Lower lobe of right lung (tissue), 2 donors: ENCODE data around the gene HSD3B7. TPM values are rescaled to one million over a fixed set of nuclear protein-coding genes. Genes with fewer than 3 reads are reported as not detected.

ENCODE experiments used
- ATAC-seq, 2 donors: fragments of 200-7000 bp; cut with Tn5 transposase; one replicate each; pipeline ENCODE4 v1.9.1; 2020 to 2022; ENCODE audit warnings: mild to moderate bottlenecking in 2 of 2, moderate library complexity in 2 of 2
- DNase-seq: peaks from one replicate; pipeline ENCODE4 v3.0.0-alpha.2; 2020
- H3K27ac ChIP-seq: fragments of 200-600 bp; one replicate; pipeline ENCODE4 v1.8.0; 2022
- H3K27me3 ChIP-seq: fragments of 200-600 bp; one replicate; pipeline ENCODE4 v1.8.0; 2022; ENCODE audit warnings: low read depth
- H3K36me3 ChIP-seq: fragments of 200-600 bp; one replicate; pipeline ENCODE4 v1.8.0; 2022; ENCODE audit warnings: mild to moderate bottlenecking
- H3K4me1 ChIP-seq: fragments of 200-600 bp; one replicate; pipeline ENCODE4 v1.8.0; 2022
- H3K4me3 ChIP-seq: fragments of 200-600 bp; one replicate; pipeline ENCODE4 v1.8.0; 2022; ENCODE audit warnings: mild to moderate bottlenecking
- H3K9me3 ChIP-seq: fragments of 200-600 bp; one replicate; pipeline ENCODE4 v1.8.0; 2022
- CTCF ChIP-seq: fragments of 200-600 bp; IDR thresholded peaks from one replicate; pipeline ENCODE4 v1.8.0; 2022; ENCODE audit warnings: antibody characterized with exemption, mild to moderate bottlenecking
- intact Hi-C: fragments of 100-400 bp; cut with DNase I; formaldehyde crosslinking; loops from one replicate; pipeline ENCODE4 v1.11.0; 2022
- total RNA-seq: library from RNA; stranded (reverse); fragmentation: NEBNext Ultra II Directional; extraction: Animal tissue kit (Norgen Biotek cat#: 25700); gene quantifications from one replicate; pipeline ENCODE4 v1.2.1, GENCODE V29; 2021
- donor health status: DM: no; HTN: yes; CAD: no; lungs with severe emphysema.

Gene HSD3B7
- total RNA-seq, 1 donor from 2014 or later: 23.6 TPM

GRCh38 chr16:30944352-30944751 lies 40.7 kb upstream of the HSD3B7 start:
- H3K36me3 ChIP-seq: peaks cover 26% of the 10 kb centered on the region
- no peak for ATAC-seq

GRCh38 chr16:30946671-30947540 lies 38.1 kb upstream of the HSD3B7 start:
- Histone ChIP-seq H3K36me3 (peaks cover 26% of the 10 kb centered on the region), H3K9me3 (no peaks in the 10 kb centered on the region), H3K4me3 (no peak overlapping the region), H3K4me1 (peaks cover 36% of the 10 kb centered on the region), H3K27ac (no peak overlapping the region), H3K27me3 (no peaks in the 10 kb centered on the region)
- no peak for TF ChIP-seq CTCF
- DNase-seq (no peak), ATAC-seq (no peak)
- intact Hi-C loops: no loop called here

More at GRCh38 chr16:30944352-30944751, 40.7 kb upstream of the HSD3B7 start:
- no peak for DNase-seq
- Histone ChIP-seq H3K27me3 (no peaks in the 10 kb centered on the region), H3K9me3 (no peaks in the 10 kb centered on the region), H3K27ac (no peak overlapping the region), H3K4me3 (no peak overlapping the region), H3K4me1 (peaks cover 18% of the 10 kb centered on the region)
- intact Hi-C loops: no loop called here
- no peak for TF ChIP-seq CTCF

GRCh38 chr16:30947541-30947858 lies 37.5 kb upstream of the HSD3B7 start:
- Histone ChIP-seq H3K36me3 (peaks cover 21% of the 10 kb centered on the region), H3K4me3 (no peak overlapping the region), H3K9me3 (no peaks in the 10 kb centered on the region), H3K27ac (peak overlapping the region; percentile 94), H3K27me3 (no peaks in the 10 kb centered on the region), H3K4me1 (peaks cover 32% of the 10 kb centered on the region)
- intact Hi-C loops: no loop called here
- TF ChIP-seq CTCF: no peak
- DNase-seq (no peak), ATAC-seq (no peak)

- TF ChIP-seq CTCF: peak; percentile 20
- Histone ChIP-seq H3K27me3 (no peaks in the 10 kb centered on the region), H3K4me3 (peak overlapping the region; percentile 91), H3K27ac (peak overlapping the region; percentile 94), H3K4me1 (peaks cover 37% of the 10 kb centered on the region), H3K36me3 (peaks cover 16% of the 10 kb centered on the region), H3K9me3 (no peaks in the 10 kb centered on the region)
- ATAC-seq: peak; percentile 79 to 80
- intact Hi-C loops: no loop called here
- peak; percentile 82 for DNase-seq
These were observed 36.9 kb upstream of the HSD3B7 start for GRCh38 chr16:30947859-30948666.

- Histone ChIP-seq H3K27ac (peak within 1 kb of the TSS; percentile 94), H3K36me3 (peaks cover 11% of the 10 kb centered on the region), H3K4me3 (peak within 1 kb of the TSS; percentile 91), H3K4me1 (peaks cover 46% of the 10 kb centered on the region), H3K27me3 (no peaks in the 10 kb centered on the region), H3K9me3 (no peaks in the 10 kb centered on the region)
- intact Hi-C loops: no loop called here
- ATAC-seq (peak; percentile 85 to 86), DNase-seq (peak; percentile 91)
- TF ChIP-seq CTCF: no peak
These were observed 36.0 kb upstream of the HSD3B7 start, which contains the start of gene ORAI3 for GRCh38 chr16:30948667-30949649. TSS of gene ORAI3 (plus strand) at chr16:30949068. CDS start at chr16:30949290, 222 bp downstream.
